Measurements from ENCODE around the gene FTO.

- no peak for TF ChIP-seq CTCF (conservative IDR thresholded peaks at IDR 0.05)
- no peak for TF ChIP-seq ZFX (IDR thresholded peaks at IDR 0.05)
Measured at GRCh38 chr16:53839150-53839549, 135.2 kb downstream of the FTO start.
